Measurements from ENCODE around the gene GEMIN2. TPM values are rescaled to one million over a fixed set of nuclear protein-coding genes. Genes with fewer than 3 reads are reported as not detected.
"Not testable (repeated sequence)": the region's sequence is repeated elsewhere in the genome, so short reads cannot be mapped to it uniquely, and the experiment has no call there.

GEMIN2 gene
- total RNA-seq, 2 donors from 2014 or later, result 8.2 to 13.3 TPM

GRCh38 chr14:39182770-39183684 is 68.9 kb downstream of the GEMIN2 start:
- H3K4me1 ChIP-seq, result no peaks in the 10 kb centered on the region
- no peak overlapping the region for H3K9ac ChIP-seq (ENCODE audit: low read depth in 2 of 2, low read length in 2 of 2)
- TF ChIP-seq CTCF (IDR thresholded peaks at IDR 0.05), result no peak
- H3K27ac ChIP-seq, result no peak overlapping the region
- intact Hi-C loops (cut with DNase I), result no loop called here
- no peak overlapping the region for H3K4me3 ChIP-seq
- DNase-seq, result no peak
- H3K9me3 ChIP-seq, result no peaks in the 10 kb centered on the region
- peaks cover 11% of the 10 kb centered on the region for H3K36me3 ChIP-seq
- H3K27me3 ChIP-seq, result no peaks in the 10 kb centered on the region

DNA sequence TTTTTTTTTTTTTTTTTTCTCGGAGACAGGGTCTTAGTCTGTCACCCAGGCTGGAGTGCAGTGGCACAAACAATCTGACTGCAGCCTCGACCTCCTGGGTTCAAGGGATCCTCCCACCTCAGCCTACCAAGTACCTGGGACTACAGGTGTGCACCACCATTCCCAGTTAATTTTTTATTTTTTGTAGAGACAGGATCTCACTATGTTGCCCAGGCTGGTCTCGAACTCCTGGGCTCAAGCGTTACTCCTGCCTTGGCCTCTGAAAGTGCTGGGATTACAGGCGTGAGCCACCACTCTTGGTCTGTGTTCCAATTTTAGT is 69.5 kb downstream of the GEMIN2 start:
- H3K4me3 ChIP-seq; H3K9me3 ChIP-seq; H3K27me3 ChIP-seq; H3K27ac ChIP-seq; H3K36me3 ChIP-seq; intact Hi-C loops (cut with DNase I); DNase-seq; H3K4me1 ChIP-seq; H3K9ac ChIP-seq (ENCODE audit: low read depth in 2 of 2, low read length in 2 of 2): not testable (repeated sequence)

GRCh38 chr14:39184628-39185255 is 70.6 kb downstream of the GEMIN2 start:
- Histone ChIP-seq H3K36me3 (no peaks in the 10 kb centered on the region), H3K27ac (no peak overlapping the region), H3K9me3 (no peaks in the 10 kb centered on the region), H3K4me3 (no peak overlapping the region), H3K9ac (ENCODE audit: low read depth in 2 of 2, low read length in 2 of 2) (no peak overlapping the region), H3K27me3 (no peaks in the 10 kb centered on the region), H3K4me1 (no peaks in the 10 kb centered on the region)
- intact Hi-C loops (cut with DNase I), result no loop called here
- DNase-seq, result no peak
- no peak for TF ChIP-seq CTCF (IDR thresholded peaks at IDR 0.05)

GRCh38 chr14:39185256-39186049 is 71.3 kb downstream of the GEMIN2 start:
- Histone ChIP-seq H3K36me3 (no peaks in the 10 kb centered on the region), H3K4me1 (no peaks in the 10 kb centered on the region), H3K27me3 (no peaks in the 10 kb centered on the region), H3K27ac (no peak overlapping the region), H3K4me3 (no peak overlapping the region), H3K9ac (ENCODE audit: low read depth in 2 of 2, low read length in 2 of 2) (no peak overlapping the region), H3K9me3 (no peaks in the 10 kb centered on the region)
- no peak for TF ChIP-seq CTCF (IDR thresholded peaks at IDR 0.05)
- DNase-seq, result no peak
- intact Hi-C loops (cut with DNase I), result no loop called here

Other genes starting within 250 kb of the GEMIN2 start
- 100 to 1,000 TPM in 1 of 2 donors, 10 to 100 TPM in 1; 66.6 to 132 TPM for gene SEC23A, start 11.1 kb upstream of the GEMIN2 start, total RNA-seq
- gene TRAPPC6B, start 56.0 kb downstream of the GEMIN2 start, total RNA-seq, result 10 to 100 TPM; 15.4 to 22.7 TPM
- 10 to 100 TPM; 34.6 to 52.4 TPM for gene PNN, start 60.9 kb downstream of the GEMIN2 start, total RNA-seq
- 10 to 100 TPM; 41.8 to 61.8 TPM for gene MIA2, start 119.6 kb downstream of the GEMIN2 start, total RNA-seq

All from colonic mucosa (tissue), 4 donors.